Endothelial cell of umbilical vein (primary cell): ENCODE data around the gene VANGL1. TPM values are rescaled to one million over a fixed set of nuclear protein-coding genes. Genes with fewer than 3 reads are reported as not detected.
A peak's percentile ranks its signal among the peaks of the same experiment; 100 is the strongest.

Experiments
- BruUV-seq: library from RNA; stranded (reverse); fragments of 400-500 nt; replicated peaks from 2 replicates; lab custom pipeline; 2021; lab: Mats Ljungman, UMichigan
- CTCF ChIA-PET: fragments of 300-600, 350-600 bp; sonication (Branson Sonifier 250); formaldehyde crosslinking; loops from one replicate; lab custom pipeline; 2021; ENCODE audit warnings: antibody characterized with exemption, inconsistent platforms; lab: Charles Lee
- POLR2A ChIA-PET: fragments of 300-600, 350-600 bp; sonication (Branson Sonifier 250); formaldehyde crosslinking; loops from one replicate; lab custom pipeline; 2021; ENCODE audit warnings: antibody characterized with exemption, inconsistent platforms; lab: Charles Lee
- DNase-seq: peaks from one replicate; pipeline ENCODE4 v3.0.0-alpha.2; 2011; ENCODE audit warnings: low read depth, low spot score
- FAIRE-seq: peaks from 2 replicates; lab custom pipeline; 2011; peaks lifted over from hg19 to GRCh38; lab: Jason Lieb, UNC
- H2AFZ ChIP-seq: 2 replicates; pipeline ENCODE4 v1.6.0; 2012; ENCODE audit warnings: low read depth, low read length, control low read depth, inconsistent platforms
- H3K27ac ChIP-seq: 2 replicates; pipeline ENCODE4 v1.5.1; 2011; ENCODE audit warnings: low read depth, mild to moderate bottlenecking, control low read depth, low read length, moderate library complexity; ENCODE audit not compliant: insufficient read depth
- H3K27me3 ChIP-seq, 2 experiments: 2 replicates each; pipeline versions ENCODE4 v1.6.0 to v1.6.1; 2011; ENCODE audit warnings: low read length in 2 of 2, mixed read lengths in 1 of 2; ENCODE audit not compliant: control insufficient read depth in 2 of 2, insufficient read depth in 2 of 2
- H3K36me3 ChIP-seq, 2 experiments: 2 replicates in 1 of 2; 3 replicates in 1 of 2; pipeline ENCODE4 v1.5.1; 2011; ENCODE audit warnings: low read length in 2 of 2, mild to moderate bottlenecking in 1 of 2, moderate library complexity in 1 of 2; ENCODE audit not compliant: control insufficient read depth in 2 of 2, insufficient read depth in 2 of 2; ENCODE audit errors: extremely low read depth in 1 of 2
- H3K4me1 ChIP-seq: 3 replicates; pipeline ENCODE4 v1.5.1; 2011; ENCODE audit warnings: mild to moderate bottlenecking, low read length; ENCODE audit not compliant: control insufficient read depth, insufficient read depth; ENCODE audit errors: extremely low read depth
- H3K4me2 ChIP-seq: 2 replicates; pipeline ENCODE4 v1.6.1; 2011; ENCODE audit warnings: low read length, control low read depth, mixed read lengths; ENCODE audit not compliant: insufficient read depth
- H3K4me3 ChIP-seq, 3 experiments: fragments of 200-600 bp in 1 of 3; sonication (generic), shearing (Covaris generic) in 1 of 3; replicated peaks in 1 of 3; 2 replicates each; pipeline ENCODE4 v1.5.1; 2011 to 2016; ENCODE audit warnings: control low read depth in 3 of 3, low read length in 3 of 3, mild to moderate bottlenecking in 2 of 3, inconsistent platforms in 1 of 3, low read depth in 1 of 3, moderate library complexity in 1 of 3; ENCODE audit not compliant: insufficient read depth in 1 of 3
- H3K79me2 ChIP-seq: 2 replicates; pipeline ENCODE4 v1.6.0; 2012; ENCODE audit warnings: low read length, inconsistent platforms; ENCODE audit not compliant: control insufficient read depth, insufficient read depth
- H3K9ac ChIP-seq: replicated peaks from 2 replicates; pipeline ENCODE3; 2011; ENCODE audit warnings: low read length, control low read depth; ENCODE audit not compliant: insufficient read depth; ENCODE audit errors: extremely low read depth
- H3K9me1 ChIP-seq: replicated peaks from 3 replicates; pipeline ENCODE4 v1.6.0; 2011; ENCODE audit warnings: mild to moderate bottlenecking, low read length; ENCODE audit not compliant: control insufficient read depth, insufficient read depth; ENCODE audit errors: extremely low read depth
- H3K9me3 ChIP-seq: replicated peaks from 2 replicates; pipeline ENCODE4 v1.5.1; 2012; ENCODE audit warnings: low read length, inconsistent platforms; ENCODE audit not compliant: control insufficient read depth, insufficient read depth
- H4K20me1 ChIP-seq: replicated peaks from 2 replicates; pipeline ENCODE3; 2011; ENCODE audit warnings: mild to moderate bottlenecking, low read length; ENCODE audit not compliant: control insufficient read depth, insufficient read depth; ENCODE audit errors: extremely low read depth
- EZH2 ChIP-seq: IDR thresholded peaks from 2 replicates; pipeline ENCODE4 v1.6.1; 2012; ENCODE audit warnings: borderline replicate concordance, low read depth, mild to moderate bottlenecking, moderate library complexity, low read length, inconsistent platforms; ENCODE audit not compliant: severe bottlenecking
- FOS ChIP-seq: IDR thresholded peaks from 2 replicates; pipeline ENCODE4 v1.6.1; 2011; ENCODE audit warnings: mild to moderate bottlenecking, low read length, moderate library complexity, borderline replicate concordance; ENCODE audit not compliant: insufficient read depth
- JUN ChIP-seq: IDR thresholded peaks from 2 replicates; pipeline ENCODE4 v1.6.1; 2011; ENCODE audit warnings: borderline replicate concordance, low read depth; ENCODE audit not compliant: insufficient read length, insufficient read depth
- POLR2A ChIP-seq: IDR thresholded peaks from 2 replicates; pipeline ENCODE4 v1.6.1; 2012; ENCODE audit warnings: low read depth, mild to moderate bottlenecking, control low read depth, low read length
- POLR2AphosphoS5 ChIP-seq: IDR thresholded peaks from 2 replicates; pipeline ENCODE4 v1.6.1; 2012; ENCODE audit warnings: low read depth, mild to moderate bottlenecking, control low read depth, low read length, moderate library complexity; ENCODE audit not compliant: insufficient read depth
- dilution Hi-C: fragments of 300-500 bp; cut with MboI; formaldehyde crosslinking; loops from one replicate; pipeline ENCODE4 v1.15.0; 2019; ENCODE audit warnings: low sequenced_read_pairs; ENCODE audit not compliant: extremely low pct_ligation_motif_present
- intact Hi-C: fragments of 100-400 bp; cut with micrococcal nuclease; formaldehyde crosslinking; loops from one replicate; pipeline ENCODE4 v1.10.0; 2022
- polyA plus RNA-seq, 4 experiments: library from polyadenylated mRNA; depleted of rRNA in 3 of 4; stranded (reverse) in 3 of 4; unstranded in 1 of 4; fragments of >200 nt; gene quantifications; 2 replicates each; pipeline versions ENCODE4 v1.2.1 to v1.2.3, GENCODE V29; 2011 to 2012; ENCODE audit warnings: missing spikeins in 1 of 4
- total RNA-seq: library from RNA; stranded (reverse); gene quantifications from 2 replicates; pipeline ENCODE4 v1.2.3, GENCODE V29; 2021
- TF ChIP-seq, protein P1 (sequence below): IDR thresholded peaks from 2 replicates; pipeline ENCODE4 v1.6.1; 2011; ENCODE audit not compliant: insufficient read depth, insufficient read length
- TF ChIP-seq, protein P2 (sequence below), 2 donors: IDR thresholded peaks; 1 replicate in 1 of 2; 2 replicates in 1 of 2; pipeline ENCODE4 v1.5.1; 2011; ENCODE audit warnings: low read length in 2 of 2, mild to moderate bottlenecking in 2 of 2, moderate library complexity in 2 of 2, control low read depth in 1 of 2, inconsistent platforms in 1 of 2, low read depth in 1 of 2; ENCODE audit not compliant: insufficient read depth in 1 of 2; ENCODE audit errors: extremely low read depth in 1 of 2

Gene VANGL1
- total and polyA plus RNA-seq, 2 donors (not counting 3 experiments of a cell fraction or from before 2014, with no cell fraction given): 15.0 to 24.8 TPM

DNA sequence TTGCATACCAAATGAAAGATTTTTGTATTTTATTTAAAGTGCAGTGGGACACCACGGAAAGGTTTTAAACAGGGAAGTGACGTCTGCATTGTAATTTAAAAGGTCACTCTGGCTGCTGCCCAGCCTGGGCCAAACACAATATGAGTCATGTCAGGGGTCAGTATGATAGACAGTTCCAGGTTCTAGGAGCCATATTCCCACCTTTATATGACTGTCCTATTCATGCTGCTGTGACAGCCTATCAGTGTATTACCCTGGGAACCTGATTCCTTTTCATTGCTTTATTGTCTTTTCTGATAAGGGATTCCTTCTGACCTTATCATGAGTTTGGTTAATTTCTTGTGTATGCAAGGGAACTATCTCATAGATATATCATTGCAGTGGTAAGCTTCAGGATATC is 5.3 kb downstream of the VANGL1 start:
- TF ChIP-seq JUN (peak; percentile 43), POLR2AphosphoS5 (no peak), FOS (peak; percentile 57)
- POLR2A ChIA-PET: no interaction called here
- dilution Hi-C loops (no loop called here), intact Hi-C loops (loop anchor here (10.0 kb wide), 1 partner anchor 338 kb away; no protein-coding TSS in a partner anchor)
- no TSS peak for BruUV-seq
- Histone ChIP-seq H3K9me1 (no peaks in the 10 kb centered on the region), H4K20me1 (no peaks in the 10 kb centered on the region), H3K79me2 (peaks cover 73% of the 10 kb centered on the region), H3K4me2 (peak overlapping the region; percentile 10), H3K36me3 (peaks cover 0 to 3% of the 10 kb centered on the region in 2 experiments), H3K27me3 (no peaks in the 10 kb centered on the region), H3K4me1 (peaks cover 23% of the 10 kb centered on the region), H3K27ac (no peak overlapping the region), H3K4me3 (no peak overlapping the region), H3K9me3 (no peaks in the 10 kb centered on the region), H2AFZ (no peak overlapping the region), H3K9ac (no peak overlapping the region)
- FAIRE-seq (peak; percentile 52), DNase-seq (peak; percentile 57)
- CTCF ChIA-PET: interaction anchor here (0.9 to 6.5 kb wide), 3 partner anchors 9 to 58 kb away, joined by 3 to 47 read pairs (median 5); no protein-coding TSS in a partner anchor

DNA sequence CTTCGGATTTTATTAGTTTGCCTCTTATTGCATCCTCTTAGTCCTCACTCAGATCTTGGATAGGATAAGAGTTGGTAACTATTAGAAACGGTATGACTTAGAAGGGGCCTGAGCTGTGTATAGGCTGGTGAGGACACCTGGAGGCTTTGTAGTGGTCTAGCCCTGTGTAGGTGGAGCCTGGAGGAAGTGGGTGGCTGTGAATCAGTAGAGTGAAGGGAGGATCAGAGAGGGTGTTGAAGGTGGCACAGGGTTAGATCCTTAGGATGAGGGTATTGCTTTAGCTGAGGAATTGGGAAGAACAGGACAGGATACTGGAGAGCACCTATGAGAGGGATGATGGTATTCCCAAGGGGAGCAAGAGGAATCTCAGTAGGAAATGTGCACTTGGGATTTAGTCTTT is 5.7 kb downstream of the VANGL1 start:
- Histone ChIP-seq H3K4me2 (no peak overlapping the region), H3K9ac (no peak overlapping the region), H4K20me1 (no peaks in the 10 kb centered on the region), H3K4me1 (peaks cover 23% of the 10 kb centered on the region), H3K9me1 (no peaks in the 10 kb centered on the region), H3K4me3 (no peak overlapping the region), H2AFZ (no peak overlapping the region), H3K27me3 (no peaks in the 10 kb centered on the region), H3K27ac (no peak overlapping the region), H3K36me3 (peaks cover 3% of the 10 kb centered on the region in 2 experiments), H3K9me3 (no peaks in the 10 kb centered on the region), H3K79me2 (peaks cover 73% of the 10 kb centered on the region)
- dilution Hi-C loops (no loop called here), intact Hi-C loops (loop anchor here (10.0 kb wide), 1 partner anchor 337 kb away; no protein-coding TSS in a partner anchor)
- no peak for DNase-seq
- TF ChIP-seq, protein P1, sequence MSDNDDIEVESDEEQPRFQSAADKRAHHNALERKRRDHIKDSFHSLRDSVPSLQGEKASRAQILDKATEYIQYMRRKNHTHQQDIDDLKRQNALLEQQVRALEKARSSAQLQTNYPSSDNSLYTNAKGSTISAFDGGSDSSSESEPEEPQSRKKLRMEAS: no peak
- TF ChIP-seq POLR2A (no peak), EZH2 (no peak)
- TF ChIP-seq, protein P2, sequence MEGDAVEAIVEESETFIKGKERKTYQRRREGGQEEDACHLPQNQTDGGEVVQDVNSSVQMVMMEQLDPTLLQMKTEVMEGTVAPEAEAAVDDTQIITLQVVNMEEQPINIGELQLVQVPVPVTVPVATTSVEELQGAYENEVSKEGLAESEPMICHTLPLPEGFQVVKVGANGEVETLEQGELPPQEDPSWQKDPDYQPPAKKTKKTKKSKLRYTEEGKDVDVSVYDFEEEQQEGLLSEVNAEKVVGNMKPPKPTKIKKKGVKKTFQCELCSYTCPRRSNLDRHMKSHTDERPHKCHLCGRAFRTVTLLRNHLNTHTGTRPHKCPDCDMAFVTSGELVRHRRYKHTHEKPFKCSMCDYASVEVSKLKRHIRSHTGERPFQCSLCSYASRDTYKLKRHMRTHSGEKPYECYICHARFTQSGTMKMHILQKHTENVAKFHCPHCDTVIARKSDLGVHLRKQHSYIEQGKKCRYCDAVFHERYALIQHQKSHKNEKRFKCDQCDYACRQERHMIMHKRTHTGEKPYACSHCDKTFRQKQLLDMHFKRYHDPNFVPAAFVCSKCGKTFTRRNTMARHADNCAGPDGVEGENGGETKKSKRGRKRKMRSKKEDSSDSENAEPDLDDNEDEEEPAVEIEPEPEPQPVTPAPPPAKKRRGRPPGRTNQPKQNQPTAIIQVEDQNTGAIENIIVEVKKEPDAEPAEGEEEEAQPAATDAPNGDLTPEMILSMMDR (IDR thresholded peaks at IDR 0.05; ENCODE audit: extremely low read depth in 1 of 2, insufficient read depth in 1 of 2, low read depth in 1 of 2, low read length in 2 of 2): no peak
- no TSS peak for BruUV-seq
- POLR2A ChIA-PET: no interaction called here
- no peak for FAIRE-seq
- CTCF ChIA-PET: interaction anchor here (0.9 to 6.5 kb wide), 3 partner anchors 8 to 58 kb away, joined by 3 to 47 read pairs (median 5); no protein-coding TSS in a partner anchor
